ENCODE data around the gene CCR6. TPM values are rescaled to one million over a fixed set of nuclear protein-coding genes. Genes with fewer than 3 reads are reported as not detected.
"Not testable (repeated sequence)": the region's sequence is repeated elsewhere in the genome, so short reads cannot be mapped to it uniquely, and the experiment has no call there.

Gene CCR6
- total and polyA plus RNA-seq, 2 experiments from 2014 or later = 0.70 to 2.0 TPM

GRCh38 chr6:167165858-167166471 is 43.1 kb downstream of the CCR6 start:
- Histone ChIP-seq H3K9me2 (replicated peaks; ENCODE audit: insufficient read depth) (no peaks in the 10 kb centered on the region), H4K20me1 (ENCODE audit: insufficient read depth, poor library complexity, severe bottlenecking) (no peaks in the 10 kb centered on the region), H2AFZ (no peak overlapping the region), H3K4me2 (no peak overlapping the region), H3K79me2 (no peaks in the 10 kb centered on the region), H3K36me3 (replicated peaks; ENCODE audit: insufficient read depth, low read depth) (no peaks in the 10 kb centered on the region), H3K27me3 (no peaks in the 10 kb centered on the region), H3K4me1 (ENCODE audit: insufficient read depth) (no peaks in the 10 kb centered on the region), H3K4me3 (no peak overlapping the region), H3K27ac (no peak overlapping the region), H3K9me3 (ENCODE audit: low read depth) (no peaks in the 10 kb centered on the region)
- WGBS (ENCODE audit: low lambda C conversion rate, missing lambda C conversion rate) = 86% methylated on average over 2 of the region's 2 CpGs
- TF ChIP-seq EZH2phosphoT487 (IDR thresholded peaks at IDR 0.05; ENCODE audit: low read depth, severe bottlenecking, unreplicated experiment) (no peak), CTCF (IDR thresholded peaks at IDR 0.05; ENCODE audit: poor library complexity) (no peak), EZH2 (IDR thresholded peaks at IDR 0.05; ENCODE audit: borderline replicate concordance) (no peak)
- DNase-seq (ENCODE audit: low spot score) = no peak

- not testable (repeated sequence) for H3K4me2 ChIP-seq; DNase-seq (ENCODE audit: low spot score); H3K9me3 ChIP-seq (ENCODE audit: low read depth); H3K27ac ChIP-seq; H3K9me2 ChIP-seq (replicated peaks; ENCODE audit: insufficient read depth); H3K4me3 ChIP-seq; H3K27me3 ChIP-seq; H3K36me3 ChIP-seq (replicated peaks; ENCODE audit: insufficient read depth, low read depth); H3K79me2 ChIP-seq; H2AFZ ChIP-seq; H4K20me1 ChIP-seq (ENCODE audit: insufficient read depth, poor library complexity, severe bottlenecking); H3K4me1 ChIP-seq (ENCODE audit: insufficient read depth)
- WGBS (ENCODE audit: low lambda C conversion rate, missing lambda C conversion rate) = 91% methylated on average over 10 of the region's 10 CpGs
Measured at GRCh38 chr6:167167699-167168098, 44.8 kb downstream of the CCR6 start.

GRCh38 chr6:167168296-167168695 is 45.4 kb downstream of the CCR6 start:
- not testable (repeated sequence) for H3K4me3 ChIP-seq; H3K27me3 ChIP-seq; DNase-seq (ENCODE audit: low spot score); H3K9me2 ChIP-seq (replicated peaks; ENCODE audit: insufficient read depth); H3K4me2 ChIP-seq; H3K36me3 ChIP-seq (replicated peaks; ENCODE audit: insufficient read depth, low read depth); H3K9me3 ChIP-seq (ENCODE audit: low read depth); H4K20me1 ChIP-seq (ENCODE audit: insufficient read depth, poor library complexity, severe bottlenecking); H3K4me1 ChIP-seq (ENCODE audit: insufficient read depth); H3K27ac ChIP-seq; H3K79me2 ChIP-seq; H2AFZ ChIP-seq
- WGBS (ENCODE audit: low lambda C conversion rate, missing lambda C conversion rate) = 80% methylated on average over 16 of the region's 16 CpGs

GRCh38 chr6:167169867-167170266 is 47.0 kb downstream of the CCR6 start:
- not testable (repeated sequence) for DNase-seq (ENCODE audit: low spot score); H3K9me2 ChIP-seq (replicated peaks; ENCODE audit: insufficient read depth); H3K4me3 ChIP-seq; H3K36me3 ChIP-seq (replicated peaks; ENCODE audit: insufficient read depth, low read depth); H3K27me3 ChIP-seq; H3K4me1 ChIP-seq (ENCODE audit: insufficient read depth); H3K9me3 ChIP-seq (ENCODE audit: low read depth); H3K79me2 ChIP-seq; H3K27ac ChIP-seq; H2AFZ ChIP-seq; H4K20me1 ChIP-seq (ENCODE audit: insufficient read depth, poor library complexity, severe bottlenecking); H3K4me2 ChIP-seq
- 85% methylated on average over 5 of the region's 13 CpGs for WGBS (ENCODE audit: low lambda C conversion rate, missing lambda C conversion rate)

- H2AFZ ChIP-seq; H3K27ac ChIP-seq; H3K9me3 ChIP-seq (ENCODE audit: low read depth); H3K4me1 ChIP-seq (ENCODE audit: insufficient read depth); H3K4me3 ChIP-seq; H3K4me2 ChIP-seq; H3K79me2 ChIP-seq; H3K9me2 ChIP-seq (replicated peaks; ENCODE audit: insufficient read depth); DNase-seq (ENCODE audit: low spot score); H3K36me3 ChIP-seq (replicated peaks; ENCODE audit: insufficient read depth, low read depth); H3K27me3 ChIP-seq; H4K20me1 ChIP-seq (ENCODE audit: insufficient read depth, poor library complexity, severe bottlenecking): not testable (repeated sequence)
- WGBS (ENCODE audit: low lambda C conversion rate, missing lambda C conversion rate) = 87% methylated on average over 11 of the region's 11 CpGs
Measured at GRCh38 chr6:167171300-167171699, 48.4 kb downstream of the CCR6 start.

- WGBS (ENCODE audit: low lambda C conversion rate, missing lambda C conversion rate) = 90% methylated on average over 13 of the region's 13 CpGs
- H3K27me3 ChIP-seq; H3K9me2 ChIP-seq (replicated peaks; ENCODE audit: insufficient read depth); H3K79me2 ChIP-seq; H3K4me3 ChIP-seq; H4K20me1 ChIP-seq (ENCODE audit: insufficient read depth, poor library complexity, severe bottlenecking); H2AFZ ChIP-seq; H3K27ac ChIP-seq; DNase-seq (ENCODE audit: low spot score); H3K4me1 ChIP-seq (ENCODE audit: insufficient read depth); H3K9me3 ChIP-seq (ENCODE audit: low read depth); H3K4me2 ChIP-seq; H3K36me3 ChIP-seq (replicated peaks; ENCODE audit: insufficient read depth, low read depth): not testable (repeated sequence)
Measured at GRCh38 chr6:167172011-167172410, 49.1 kb downstream of the CCR6 start.

GRCh38 chr6:167177271-167177670 is 54.4 kb downstream of the CCR6 start:
- H3K27ac ChIP-seq; H3K4me3 ChIP-seq; H4K20me1 ChIP-seq (ENCODE audit: insufficient read depth, poor library complexity, severe bottlenecking); H3K79me2 ChIP-seq; H3K36me3 ChIP-seq (replicated peaks; ENCODE audit: insufficient read depth, low read depth); H3K4me2 ChIP-seq; H3K9me3 ChIP-seq (ENCODE audit: low read depth); H3K27me3 ChIP-seq; H2AFZ ChIP-seq; H3K4me1 ChIP-seq (ENCODE audit: insufficient read depth); DNase-seq (ENCODE audit: low spot score); H3K9me2 ChIP-seq (replicated peaks; ENCODE audit: insufficient read depth): not testable (repeated sequence)
- 92% methylated on average over 13 of the region's 14 CpGs for WGBS (ENCODE audit: low lambda C conversion rate, missing lambda C conversion rate)

GRCh38 chr6:167178896-167179655 is 56.2 kb downstream of the CCR6 start:
- not testable (repeated sequence) for H3K79me2 ChIP-seq; H3K9me2 ChIP-seq (replicated peaks; ENCODE audit: insufficient read depth); H2AFZ ChIP-seq; DNase-seq (ENCODE audit: low spot score); H3K4me3 ChIP-seq; H3K9me3 ChIP-seq (ENCODE audit: low read depth); H3K36me3 ChIP-seq (replicated peaks; ENCODE audit: insufficient read depth, low read depth); H3K27me3 ChIP-seq; H3K4me1 ChIP-seq (ENCODE audit: insufficient read depth); H4K20me1 ChIP-seq (ENCODE audit: insufficient read depth, poor library complexity, severe bottlenecking); H3K4me2 ChIP-seq; H3K27ac ChIP-seq
- WGBS (ENCODE audit: low lambda C conversion rate, missing lambda C conversion rate) = 91% methylated on average over 28 of the region's 31 CpGs

Measured in hepatocyte (in vitro differentiated cells).